ENCODE results near the gene ALDH1B1. TPM values are rescaled to one million over a fixed set of nuclear protein-coding genes. Genes with fewer than 3 reads are reported as not detected.

The ALDH1B1 gene
- total and polyA plus RNA-seq, 2 donors (not counting 3 experiments of a cell fraction or from before 2014, with no cell fraction given): 11.5 to 20.5 TPM

- FAIRE-seq (no peak), DNase-seq (ENCODE audit: low read depth, low spot score) (no peak)
- intact Hi-C loops (cut with micrococcal nuclease) (no loop called here), dilution Hi-C loops (cut with MboI; ENCODE audit: extremely low pct_ligation_motif_present, low sequenced_read_pairs) (no loop called here)
- Histone ChIP-seq H3K4me3 (replicated peaks in 1 of 3; ENCODE audit: insufficient read depth in 1 of 3, low read depth in 1 of 3, low read length in 3 of 3) (no peak overlapping the region), H4K20me1 (replicated peaks; ENCODE audit: control insufficient read depth, extremely low read depth, insufficient read depth, low read length) (no peaks in the 10 kb centered on the region), H3K36me3 (ENCODE audit: control insufficient read depth in 2 of 2, extremely low read depth in 1 of 2, insufficient read depth in 2 of 2, low read length in 2 of 2) (no peaks in the 10 kb centered on the region), H2AFZ (ENCODE audit: low read depth, low read length) (no peak overlapping the region), H3K27me3 (ENCODE audit: control insufficient read depth in 2 of 2, insufficient read depth in 2 of 2, low read length in 2 of 2) (peaks cover 4 to 7% of the 10 kb centered on the region in 2 experiments), H3K9ac (replicated peaks; ENCODE audit: extremely low read depth, insufficient read depth, low read length) (no peak overlapping the region), H3K9me3 (replicated peaks; ENCODE audit: control insufficient read depth, insufficient read depth, low read length) (no peaks in the 10 kb centered on the region), H3K79me2 (ENCODE audit: control insufficient read depth, insufficient read depth, low read length) (no peaks in the 10 kb centered on the region), H3K27ac (ENCODE audit: insufficient read depth, low read depth, low read length) (no peak overlapping the region), H3K4me2 (ENCODE audit: insufficient read depth, low read length) (no peak overlapping the region), H3K4me1 (ENCODE audit: control insufficient read depth, extremely low read depth, insufficient read depth, low read length) (no peaks in the 10 kb centered on the region), H3K9me1 (replicated peaks; ENCODE audit: control insufficient read depth, extremely low read depth, insufficient read depth, low read length) (no peaks in the 10 kb centered on the region)
- no peak for TF ChIP-seq CTCF (IDR thresholded peaks at IDR 0.05; ENCODE audit: extremely low read depth in 1 of 2, insufficient read depth in 1 of 2, low read depth in 1 of 2, low read length in 2 of 2)
- no peak for TF ChIP-seq MAX (IDR thresholded peaks at IDR 0.05; ENCODE audit: insufficient read depth, insufficient read length)
- no peak for TF ChIP-seq POLR2A (IDR thresholded peaks at IDR 0.05; ENCODE audit: low read depth, low read length)
- TF ChIP-seq JUN (IDR thresholded peaks at IDR 0.05; ENCODE audit: borderline replicate concordance, insufficient read depth, insufficient read length, low read depth): no peak
- no peak for TF ChIP-seq MYC (IDR thresholded peaks at IDR 0.05; ENCODE audit: low read depth, low read length)
- TF ChIP-seq EZH2 (IDR thresholded peaks at IDR 0.05; ENCODE audit: borderline replicate concordance, low read depth, low read length, severe bottlenecking): no peak
- TF ChIP-seq GATA2 (IDR thresholded peaks at IDR 0.05; ENCODE audit: insufficient read depth, insufficient read length, low read depth, low read length): no peak
- ChIA-PET CTCF (no interaction called here), POLR2A (no interaction called here)
- BruUV-seq (replicated peaks): no TSS peak
Observed at GRCh38 chr9:38347946-38348345, 44.6 kb upstream of the ALDH1B1 start.

All from endothelial cell of umbilical vein (primary cell).